NT2/D1 (cell line): ENCODE data around the gene UBL7.
"Not testable (repeated sequence)": the region's sequence is repeated elsewhere in the genome, so short reads cannot be mapped to it uniquely, and the experiment has no call there.

Experiments
- SUZ12 ChIP-seq: IDR thresholded peaks from 2 replicates; pipeline ENCODE4 v1.6.1; 2011; ENCODE audit not compliant: insufficient read length, insufficient read depth; ENCODE audit errors: extremely low read depth
- YY1 ChIP-seq: IDR thresholded peaks from 2 replicates; pipeline ENCODE4 v1.6.1; 2011; ENCODE audit not compliant: insufficient read length, insufficient read depth

DNA sequence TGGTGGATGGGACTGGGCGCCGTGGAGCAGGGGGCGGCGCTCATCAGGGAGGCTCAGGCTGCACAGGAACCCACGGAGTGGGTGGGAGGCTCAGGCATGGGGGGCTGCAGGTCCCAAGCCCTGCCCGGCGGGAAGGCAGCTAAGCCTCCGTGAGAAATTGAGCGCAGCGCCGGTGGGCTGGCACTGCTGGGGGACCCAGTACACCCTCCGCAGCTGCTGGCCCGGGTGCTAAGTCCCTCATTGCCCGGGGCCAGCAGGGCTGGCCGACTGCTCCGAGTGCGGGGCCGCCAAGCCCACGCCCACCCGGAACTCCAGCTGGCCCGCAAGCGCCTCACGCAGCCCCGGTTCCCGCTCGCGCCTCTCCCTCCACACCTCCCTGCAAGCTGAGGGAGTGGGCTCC lies 19.4 kb upstream of the UBL7 start:
- not testable (repeated sequence) for TF ChIP-seq YY1, SUZ12
